Ishikawa (cell line): ENCODE data around the gene PPFIBP2.

Source experiments
- CEBPB ChIP-seq: IDR thresholded peaks from 2 replicates; pipeline ENCODE4 v1.6.1; 2012
- CREB1 ChIP-seq: IDR thresholded peaks from 2 replicates; pipeline ENCODE4 v1.6.1; 2012; ENCODE audit warnings: low read depth
- EGR1 ChIP-seq: IDR thresholded peaks from 2 replicates; pipeline ENCODE4 v1.6.1; 2012
- EP300 ChIP-seq: IDR thresholded peaks from 2 replicates; pipeline ENCODE4 v1.6.1; 2012; ENCODE audit warnings: borderline replicate concordance
- FOXM1 ChIP-seq: IDR thresholded peaks from 2 replicates; pipeline ENCODE4 v1.6.1; 2012; ENCODE audit warnings: low read depth, borderline replicate concordance
- NFIC ChIP-seq: IDR thresholded peaks from 2 replicates; pipeline ENCODE4 v1.6.1; 2012
- RAD21 ChIP-seq: IDR thresholded peaks from 2 replicates; pipeline ENCODE4 v1.6.1; 2012; ENCODE audit warnings: low read depth
- TAF1 ChIP-seq: IDR thresholded peaks from 2 replicates; pipeline ENCODE4 v1.6.1; 2012; ENCODE audit warnings: low read depth, mild to moderate bottlenecking
- TCF12 ChIP-seq: IDR thresholded peaks from 2 replicates; pipeline ENCODE4 v1.6.1; 2012; ENCODE audit warnings: low read depth
- TEAD4 ChIP-seq: IDR thresholded peaks from 2 replicates; pipeline ENCODE4 v1.6.1; 2012
- USF1 ChIP-seq: IDR thresholded peaks from 2 replicates; pipeline ENCODE4 v1.6.1; 2012
- ZBTB7A ChIP-seq: IDR thresholded peaks from 2 replicates; pipeline ENCODE4 v1.6.1; 2012; ENCODE audit warnings: low read depth
- TF ChIP-seq, protein P1 (sequence below): IDR thresholded peaks from 2 replicates; pipeline ENCODE4 v1.6.1; 2012; ENCODE audit warnings: low read depth, mild to moderate bottlenecking
- TF ChIP-seq, protein P2 (sequence below): IDR thresholded peaks from 2 replicates; pipeline ENCODE4 v1.6.1; 2012

The PPFIBP2 gene

DNA sequence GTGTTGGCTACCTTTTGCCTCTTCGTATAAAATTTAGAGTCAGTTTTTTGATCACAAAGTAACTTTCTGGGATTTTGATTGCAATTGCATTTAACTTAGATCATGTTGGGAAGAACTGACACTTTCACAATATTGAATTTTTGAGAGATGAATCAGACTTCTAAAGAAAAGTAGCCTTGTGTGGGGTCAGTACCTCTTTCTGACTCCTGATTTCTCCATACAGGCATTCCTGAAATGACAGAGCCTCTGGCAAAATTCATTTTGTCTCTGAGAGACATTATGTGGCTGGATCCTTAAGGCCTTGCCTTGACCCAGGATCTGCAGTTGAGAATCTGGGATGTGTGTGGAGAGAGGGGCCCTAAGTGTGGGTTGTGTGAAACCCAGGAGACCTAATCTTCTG lies 37.8 kb downstream of the PPFIBP2 start:
- TF ChIP-seq FOXM1 = no peak
- no peak for TF ChIP-seq EGR1
- no peak for TF ChIP-seq CREB1
- TF ChIP-seq CEBPB = no peak
- TF ChIP-seq, protein P1, sequence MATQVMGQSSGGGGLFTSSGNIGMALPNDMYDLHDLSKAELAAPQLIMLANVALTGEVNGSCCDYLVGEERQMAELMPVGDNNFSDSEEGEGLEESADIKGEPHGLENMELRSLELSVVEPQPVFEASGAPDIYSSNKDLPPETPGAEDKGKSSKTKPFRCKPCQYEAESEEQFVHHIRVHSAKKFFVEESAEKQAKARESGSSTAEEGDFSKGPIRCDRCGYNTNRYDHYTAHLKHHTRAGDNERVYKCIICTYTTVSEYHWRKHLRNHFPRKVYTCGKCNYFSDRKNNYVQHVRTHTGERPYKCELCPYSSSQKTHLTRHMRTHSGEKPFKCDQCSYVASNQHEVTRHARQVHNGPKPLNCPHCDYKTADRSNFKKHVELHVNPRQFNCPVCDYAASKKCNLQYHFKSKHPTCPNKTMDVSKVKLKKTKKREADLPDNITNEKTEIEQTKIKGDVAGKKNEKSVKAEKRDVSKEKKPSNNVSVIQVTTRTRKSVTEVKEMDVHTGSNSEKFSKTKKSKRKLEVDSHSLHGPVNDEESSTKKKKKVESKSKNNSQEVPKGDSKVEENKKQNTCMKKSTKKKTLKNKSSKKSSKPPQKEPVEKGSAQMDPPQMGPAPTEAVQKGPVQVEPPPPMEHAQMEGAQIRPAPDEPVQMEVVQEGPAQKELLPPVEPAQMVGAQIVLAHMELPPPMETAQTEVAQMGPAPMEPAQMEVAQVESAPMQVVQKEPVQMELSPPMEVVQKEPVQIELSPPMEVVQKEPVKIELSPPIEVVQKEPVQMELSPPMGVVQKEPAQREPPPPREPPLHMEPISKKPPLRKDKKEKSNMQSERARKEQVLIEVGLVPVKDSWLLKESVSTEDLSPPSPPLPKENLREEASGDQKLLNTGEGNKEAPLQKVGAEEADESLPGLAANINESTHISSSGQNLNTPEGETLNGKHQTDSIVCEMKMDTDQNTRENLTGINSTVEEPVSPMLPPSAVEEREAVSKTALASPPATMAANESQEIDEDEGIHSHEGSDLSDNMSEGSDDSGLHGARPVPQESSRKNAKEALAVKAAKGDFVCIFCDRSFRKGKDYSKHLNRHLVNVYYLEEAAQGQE = no peak
- TF ChIP-seq, protein P2, sequence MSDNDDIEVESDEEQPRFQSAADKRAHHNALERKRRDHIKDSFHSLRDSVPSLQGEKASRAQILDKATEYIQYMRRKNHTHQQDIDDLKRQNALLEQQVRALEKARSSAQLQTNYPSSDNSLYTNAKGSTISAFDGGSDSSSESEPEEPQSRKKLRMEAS = no peak

GRCh38 chr11:7552666-7553065 lies 38.9 kb downstream of the PPFIBP2 start:
- TF ChIP-seq, protein P1 = no peak
- TF ChIP-seq TEAD4 (no peak), NFIC (no peak), ZBTB7A (no peak), EP300 (no peak), EGR1 (no peak), TCF12 (no peak), TAF1 (no peak), CREB1 (no peak), USF1 (no peak), RAD21 (no peak), CEBPB (no peak), FOXM1 (no peak)
- TF ChIP-seq, protein P2 = no peak

DNA sequence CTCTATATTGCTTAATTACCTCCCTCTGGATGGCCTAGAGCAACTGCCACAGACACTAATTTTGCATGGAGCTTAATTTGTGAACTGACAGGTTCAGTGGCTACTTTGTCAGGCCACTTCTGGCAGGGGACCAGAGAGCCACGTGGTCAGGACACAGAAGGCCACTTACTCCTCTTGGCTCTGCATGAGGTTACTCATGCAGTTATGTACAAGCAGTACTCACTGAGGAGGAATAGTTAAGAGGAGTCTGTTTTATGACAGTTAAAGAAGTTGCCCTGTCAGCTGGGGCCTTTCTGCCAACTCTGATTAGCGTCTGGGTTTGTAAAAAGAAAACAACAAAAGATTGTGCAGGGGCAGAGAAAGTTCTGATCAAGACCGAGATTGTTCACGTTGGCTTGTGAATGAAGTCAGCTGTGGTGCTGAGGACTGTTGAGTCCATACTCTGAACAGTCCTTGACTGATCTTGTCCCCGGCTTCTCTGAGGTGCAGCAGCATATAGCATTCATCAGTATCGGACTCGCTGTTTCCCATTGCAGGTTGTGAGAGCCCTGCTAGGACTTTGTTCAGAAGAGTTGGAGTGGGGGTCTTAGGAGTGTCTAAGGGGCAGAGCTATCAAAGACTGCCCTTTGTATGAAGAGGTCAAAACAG lies 41.4 kb downstream of the PPFIBP2 start:
- TF ChIP-seq NFIC = no peak
- TF ChIP-seq USF1 = peak; percentile 34

GRCh38 chr11:7558046-7558445 lies 44.2 kb downstream of the PPFIBP2 start:
- TF ChIP-seq FOXM1 (no peak), USF1 (no peak), TCF12 (no peak), TAF1 (no peak), ZBTB7A (no peak), NFIC (no peak), EGR1 (no peak), EP300 (no peak)
- TF ChIP-seq, protein P1 = no peak
- TF ChIP-seq, protein P2 = no peak
